GM18526 (cell line): Measurements from ENCODE around the gene FAIM2.

ENCODE experiments used
- POLR2A ChIP-seq: IDR thresholded peaks from 3 replicates; pipeline ENCODE4 v1.6.1; 2011; ENCODE audit not compliant: insufficient read length; ENCODE audit errors: extremely low read depth

The FAIM2 gene

DNA sequence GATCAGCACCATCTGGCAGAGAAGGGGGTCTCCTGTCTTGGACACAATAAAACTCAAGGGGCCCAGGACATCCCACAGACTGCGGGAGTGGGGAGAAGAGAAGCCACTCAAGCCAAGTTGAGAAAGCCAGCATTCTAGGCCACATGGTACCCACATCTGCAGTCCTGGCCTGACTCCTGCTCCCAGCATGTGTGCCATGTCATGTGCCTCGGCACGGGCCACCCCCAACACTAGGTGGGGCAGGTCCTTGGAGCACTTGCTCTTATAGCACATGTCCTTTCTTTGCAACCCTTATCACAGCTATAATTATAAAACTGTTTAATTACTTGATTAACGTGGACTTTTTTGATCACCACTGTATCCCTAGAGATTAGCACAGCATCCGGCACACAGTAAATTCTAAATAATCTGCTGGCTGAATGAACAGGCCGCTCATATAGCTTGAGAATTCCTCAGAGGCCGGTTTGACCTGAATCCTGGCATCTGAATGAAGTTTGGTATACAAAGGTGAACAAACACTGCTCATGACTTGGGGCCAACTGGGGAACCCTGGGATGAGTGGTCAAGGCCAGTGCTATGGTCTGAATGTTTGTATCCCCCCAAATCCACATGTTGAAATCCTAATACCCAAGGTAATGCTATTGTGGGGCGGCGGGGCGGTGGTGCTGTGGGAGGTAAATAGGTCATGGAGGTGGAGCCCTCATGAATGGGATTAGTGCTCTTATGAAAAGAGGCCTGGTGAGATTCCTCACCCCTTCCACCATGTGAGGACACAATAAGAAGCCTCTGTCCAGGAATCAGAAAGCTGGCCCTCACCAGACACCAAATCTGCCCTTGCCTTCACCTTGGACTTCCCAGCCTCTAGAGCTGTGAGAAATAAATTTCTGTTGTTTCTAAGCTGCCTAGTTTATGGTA, 82.1 kb downstream of the FAIM2 start:
- no peak for TF ChIP-seq POLR2A

DNA sequence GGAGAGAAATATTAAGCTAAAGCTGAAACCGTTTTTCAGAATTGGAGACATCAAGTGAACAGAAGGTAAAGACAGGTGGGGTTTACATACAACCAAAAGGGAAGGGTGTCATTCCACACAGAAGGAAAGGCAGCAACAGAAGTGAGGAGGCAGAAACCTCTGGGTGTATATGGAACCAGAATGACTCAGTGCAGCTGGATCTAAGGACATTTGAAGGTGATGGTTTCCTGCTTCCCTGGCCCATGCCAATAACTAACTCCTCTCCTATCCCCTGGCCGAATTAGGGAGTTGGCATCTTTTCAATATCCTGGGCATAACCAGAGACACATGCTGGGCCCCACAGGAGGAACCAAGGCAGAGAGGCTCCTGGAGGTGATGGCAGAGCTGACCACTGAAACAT, 83.9 kb downstream of the FAIM2 start:
- no peak for TF ChIP-seq POLR2A

DNA sequence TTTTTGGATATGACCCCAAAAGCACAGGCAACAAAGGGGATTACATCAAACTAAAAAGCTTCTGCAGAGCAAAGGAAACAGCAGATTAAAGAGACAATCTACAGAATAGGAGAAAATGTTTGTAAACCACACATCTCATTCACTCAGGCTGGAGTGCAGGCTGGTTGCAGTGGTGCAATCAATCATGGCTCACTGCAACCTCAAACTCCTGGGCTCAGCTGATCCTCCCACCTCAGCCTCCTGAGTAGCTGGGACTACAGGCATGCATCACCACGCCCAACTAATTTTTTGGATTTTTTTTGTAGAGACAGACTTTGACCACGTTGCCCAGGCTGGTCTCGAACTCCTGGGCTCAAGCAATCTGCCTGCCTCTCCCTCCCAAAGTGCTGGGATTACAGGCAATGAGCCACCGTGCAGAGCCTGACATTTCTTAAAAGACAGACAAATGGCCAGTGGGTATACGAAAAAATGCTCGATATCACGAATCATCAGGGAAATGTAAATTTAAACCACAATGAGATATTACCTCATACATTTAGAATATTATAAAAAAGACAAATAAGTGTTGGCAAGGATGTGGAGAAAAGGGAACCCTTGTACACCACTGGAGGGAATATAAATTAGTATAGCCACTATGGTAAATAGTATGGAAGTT, 85.3 kb downstream of the FAIM2 start:
- no peak for TF ChIP-seq POLR2A
